ENCODE results near the gene TBC1D22A.

- TF ChIP-seq EZH2 (optimal IDR thresholded peaks at IDR 0.05; ENCODE audit: low read depth, low read length) (no peak), CTCF (IDR thresholded peaks at IDR 0.05; ENCODE audit: low read length) (no peak), EZH2phosphoT487 (IDR thresholded peaks at IDR 0.05; ENCODE audit: low read length) (no peak)
Observed at GRCh38 chr22:46946383-46946962, 184.0 kb downstream of the TBC1D22A start.
